BLaER1 (cell line): ENCODE data around the gene RPUSD4.
"Not testable (repeated sequence)": the region's sequence is repeated elsewhere in the genome, so short reads cannot be mapped to it uniquely, and the experiment has no call there.

ENCODE experiments used
- H3K27ac ChIP-seq: shearing (Covaris generic); formaldehyde crosslinking; 2 replicates; pipeline ENCODE4 v1.8.1; 2022
- H3K27me3 ChIP-seq: shearing (Covaris generic); formaldehyde crosslinking; 2 replicates; pipeline ENCODE4 v1.8.1; 2022
- H3K36me3 ChIP-seq: shearing (Covaris generic); formaldehyde crosslinking; 2 replicates; pipeline ENCODE4 v1.8.1; 2022
- H3K4me1 ChIP-seq: shearing (Covaris generic); formaldehyde crosslinking; 2 replicates; pipeline ENCODE4 v1.8.1; 2022
- H3K4me2 ChIP-seq: shearing (Covaris generic); formaldehyde crosslinking; 2 replicates; pipeline ENCODE4 v1.8.1; 2022
- H3K4me3 ChIP-seq: shearing (Covaris generic); formaldehyde crosslinking; 2 replicates; pipeline ENCODE4 v1.8.1; 2022
- H3K9ac ChIP-seq: shearing (Covaris generic); formaldehyde crosslinking; 2 replicates; pipeline ENCODE4 v1.8.1; 2022
- H3K9me3 ChIP-seq: shearing (Covaris generic); formaldehyde crosslinking; 2 replicates; pipeline ENCODE4 v1.8.1; 2022
- H4K20me1 ChIP-seq: shearing (Covaris generic); formaldehyde crosslinking; 2 replicates; pipeline ENCODE4 v1.8.1; 2022
- Cebpa-rat ChIP-seq: shearing (Covaris generic); IDR thresholded peaks from 2 replicates; pipeline ENCODE4 v1.8.1; 2022

Gene RPUSD4

GRCh38 chr11:126211236-126212088 is at the start of gene RPUSD4, which contains the start of gene FAM118B:
TSS of gene RPUSD4 (minus strand) at chr11:126211650. CDS start at chr11:126211638, 12 bp downstream.
TSS of gene FAM118B (plus strand) at chr11:126211782. CDS start at chr11:126235002, 23,220 bp downstream.
- Histone ChIP-seq H3K9ac (peak within 1 kb of the TSS; percentile 93), H3K9me3 (no peaks in the 10 kb centered on the region), H3K27me3 (no peaks in the 10 kb centered on the region), H4K20me1 (peaks cover 12% of the 10 kb centered on the region), H3K27ac (peak within 1 kb of the TSS; percentile 89), H3K4me3 (peak within 1 kb of the TSS; percentile 85), H3K36me3 (peaks cover 37% of the 10 kb centered on the region), H3K4me2 (peak within 1 kb of the TSS; percentile 95), H3K4me1 (peaks cover 29% of the 10 kb centered on the region)
- no peak for TF ChIP-seq Cebpa-rat

GRCh38 chr11:126257764-126258163 is 46.3 kb upstream of the RPUSD4 start:
- Histone ChIP-seq H3K4me1 (no peaks in the 10 kb centered on the region), H3K9me3 (no peaks in the 10 kb centered on the region), H3K4me3 (no peak overlapping the region), H3K36me3 (peaks cover 89% of the 10 kb centered on the region), H3K4me2 (no peak overlapping the region), H3K9ac (no peak overlapping the region), H3K27ac (no peak overlapping the region), H4K20me1 (peaks cover 8% of the 10 kb centered on the region; the same call in 1 of the 2 replicates), H3K27me3 (no peaks in the 10 kb centered on the region)
- no peak for TF ChIP-seq Cebpa-rat

- H3K9me3 ChIP-seq: no peaks in the 10 kb centered on the region
- H3K9ac ChIP-seq: no peak overlapping the region
- H3K27ac ChIP-seq: no peak overlapping the region
- peaks cover 2% of the 10 kb centered on the region; the same call in 1 of the 2 replicates for H4K20me1 ChIP-seq
- no peaks in the 10 kb centered on the region for H3K27me3 ChIP-seq
- no peak for TF ChIP-seq Cebpa-rat
- peaks cover 89% of the 10 kb centered on the region for H3K36me3 ChIP-seq
- no peak overlapping the region for H3K4me3 ChIP-seq
- no peaks in the 10 kb centered on the region for H3K4me1 ChIP-seq
- H3K4me2 ChIP-seq: no peak overlapping the region
Measured at GRCh38 chr11:126257144-126257543, 45.7 kb upstream of the RPUSD4 start.

- Histone ChIP-seq H3K27me3 (no peaks in the 10 kb centered on the region), H4K20me1 (no peaks in the 10 kb centered on the region), H3K4me2 (no peak overlapping the region), H3K4me1 (no peaks in the 10 kb centered on the region), H3K9ac (no peak overlapping the region), H3K9me3 (no peaks in the 10 kb centered on the region), H3K27ac (no peak overlapping the region), H3K4me3 (no peak overlapping the region), H3K36me3 (peaks cover 89% of the 10 kb centered on the region)
- no peak for TF ChIP-seq Cebpa-rat
Measured at GRCh38 chr11:126256216-126256615, 44.8 kb upstream of the RPUSD4 start.

GRCh38 chr11:126255507-126255906 is 44.1 kb upstream of the RPUSD4 start:
- H4K20me1 ChIP-seq, H3K9ac ChIP-seq, H3K4me2 ChIP-seq, H3K27ac ChIP-seq, H3K9me3 ChIP-seq, H3K4me1 ChIP-seq, H3K27me3 ChIP-seq, H3K4me3 ChIP-seq: not testable (repeated sequence)
- H3K36me3 ChIP-seq: peaks cover 86% of the 10 kb centered on the region

GRCh38 chr11:126254819-126255218 is 43.4 kb upstream of the RPUSD4 start:
- Histone ChIP-seq H3K27me3 (no peaks in the 10 kb centered on the region), H3K4me3 (no peak overlapping the region), H3K9me3 (no peaks in the 10 kb centered on the region), H3K4me1 (no peaks in the 10 kb centered on the region), H3K27ac (no peak overlapping the region), H3K9ac (no peak overlapping the region), H3K4me2 (no peak overlapping the region), H3K36me3 (peaks cover 86% of the 10 kb centered on the region), H4K20me1 (no peaks in the 10 kb centered on the region)
- TF ChIP-seq Cebpa-rat: no peak

- no peaks in the 10 kb centered on the region for H4K20me1 ChIP-seq
- no peak overlapping the region for H3K4me2 ChIP-seq
- H3K9me3 ChIP-seq: no peaks in the 10 kb centered on the region
- H3K27ac ChIP-seq: no peak overlapping the region
- H3K36me3 ChIP-seq: peaks cover 82% of the 10 kb centered on the region
- H3K9ac ChIP-seq: no peak overlapping the region
- H3K27me3 ChIP-seq: no peaks in the 10 kb centered on the region
- no peak overlapping the region for H3K4me3 ChIP-seq
- H3K4me1 ChIP-seq: no peaks in the 10 kb centered on the region
- TF ChIP-seq Cebpa-rat: no peak
Measured at GRCh38 chr11:126253265-126253664, 41.8 kb upstream of the RPUSD4 start.

GRCh38 chr11:126246636-126247035 is 35.2 kb upstream of the RPUSD4 start:
- no peaks in the 10 kb centered on the region for H3K27me3 ChIP-seq
- H3K36me3 ChIP-seq: peaks cover 65% of the 10 kb centered on the region
- no peak overlapping the region for H3K9ac ChIP-seq
- no peaks in the 10 kb centered on the region for H3K4me1 ChIP-seq
- TF ChIP-seq Cebpa-rat: no peak
- no peaks in the 10 kb centered on the region for H4K20me1 ChIP-seq
- no peak overlapping the region for H3K4me3 ChIP-seq
- H3K4me2 ChIP-seq: no peak overlapping the region
- no peaks in the 10 kb centered on the region for H3K9me3 ChIP-seq
- H3K27ac ChIP-seq: no peak overlapping the region

GRCh38 chr11:126233391-126233790 is 21.9 kb upstream of the RPUSD4 start:
- Histone ChIP-seq H3K4me1 (peaks cover 7% of the 10 kb centered on the region; the same call in 1 of the 2 replicates), H3K27ac (no peak overlapping the region), H3K9me3 (no peaks in the 10 kb centered on the region), H4K20me1 (no peaks in the 10 kb centered on the region), H3K4me2 (no peak overlapping the region), H3K4me3 (no peak overlapping the region), H3K9ac (no peak overlapping the region), H3K27me3 (no peaks in the 10 kb centered on the region), H3K36me3 (peaks cover 49% of the 10 kb centered on the region)
- no peak for TF ChIP-seq Cebpa-rat

GRCh38 chr11:126232683-126233082 is 21.2 kb upstream of the RPUSD4 start:
- no peak for TF ChIP-seq Cebpa-rat
- Histone ChIP-seq H3K27ac (no peak overlapping the region), H3K4me1 (peaks cover 7% of the 10 kb centered on the region; the same call in 1 of the 2 replicates), H4K20me1 (no peaks in the 10 kb centered on the region), H3K4me2 (no peak overlapping the region), H3K27me3 (no peaks in the 10 kb centered on the region), H3K4me3 (no peak overlapping the region), H3K9me3 (no peaks in the 10 kb centered on the region), H3K36me3 (peaks cover 42% of the 10 kb centered on the region), H3K9ac (no peak overlapping the region)
